ENCODE data around the gene APBA2.

DNA sequence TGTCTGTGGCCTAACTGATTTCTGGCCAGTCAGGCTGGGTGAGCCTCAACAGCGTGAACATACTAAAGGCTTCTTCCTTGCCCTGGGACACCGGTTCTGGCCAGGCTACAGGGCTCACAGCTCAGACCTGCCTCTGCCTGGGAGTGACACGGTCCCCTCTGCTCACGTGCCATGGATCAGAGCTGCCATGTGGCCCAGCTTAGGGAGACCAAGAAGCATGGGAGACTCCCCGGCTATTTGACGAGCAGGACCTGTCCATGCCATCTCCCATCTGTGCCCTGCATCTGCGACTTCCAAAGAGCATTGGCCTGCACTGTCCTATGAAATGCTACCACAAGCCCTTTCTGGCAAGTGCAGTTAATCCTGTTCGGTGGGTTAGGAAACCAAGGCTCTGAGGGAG, 57.4 kb downstream of the APBA2 start:
- no peak for TF ChIP-seq POLR2A (IDR thresholded peaks at IDR 0.05; ENCODE audit: extremely low read depth, insufficient read length)
- TF ChIP-seq, protein P1, sequence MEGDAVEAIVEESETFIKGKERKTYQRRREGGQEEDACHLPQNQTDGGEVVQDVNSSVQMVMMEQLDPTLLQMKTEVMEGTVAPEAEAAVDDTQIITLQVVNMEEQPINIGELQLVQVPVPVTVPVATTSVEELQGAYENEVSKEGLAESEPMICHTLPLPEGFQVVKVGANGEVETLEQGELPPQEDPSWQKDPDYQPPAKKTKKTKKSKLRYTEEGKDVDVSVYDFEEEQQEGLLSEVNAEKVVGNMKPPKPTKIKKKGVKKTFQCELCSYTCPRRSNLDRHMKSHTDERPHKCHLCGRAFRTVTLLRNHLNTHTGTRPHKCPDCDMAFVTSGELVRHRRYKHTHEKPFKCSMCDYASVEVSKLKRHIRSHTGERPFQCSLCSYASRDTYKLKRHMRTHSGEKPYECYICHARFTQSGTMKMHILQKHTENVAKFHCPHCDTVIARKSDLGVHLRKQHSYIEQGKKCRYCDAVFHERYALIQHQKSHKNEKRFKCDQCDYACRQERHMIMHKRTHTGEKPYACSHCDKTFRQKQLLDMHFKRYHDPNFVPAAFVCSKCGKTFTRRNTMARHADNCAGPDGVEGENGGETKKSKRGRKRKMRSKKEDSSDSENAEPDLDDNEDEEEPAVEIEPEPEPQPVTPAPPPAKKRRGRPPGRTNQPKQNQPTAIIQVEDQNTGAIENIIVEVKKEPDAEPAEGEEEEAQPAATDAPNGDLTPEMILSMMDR (IDR thresholded peaks at IDR 0.05; ENCODE audit: low read depth, low read length), result no peak
- TF ChIP-seq, protein P2, sequence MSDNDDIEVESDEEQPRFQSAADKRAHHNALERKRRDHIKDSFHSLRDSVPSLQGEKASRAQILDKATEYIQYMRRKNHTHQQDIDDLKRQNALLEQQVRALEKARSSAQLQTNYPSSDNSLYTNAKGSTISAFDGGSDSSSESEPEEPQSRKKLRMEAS (IDR thresholded peaks at IDR 0.05; ENCODE audit: low read depth, low read length), result no peak

Measured in NB4 (cell line).